ENCODE measurements around the gene ZNF565. TPM values are rescaled to one million over a fixed set of nuclear protein-coding genes. Genes with fewer than 3 reads are reported as not detected.

ZNF565 gene
- total RNA-seq, 4 donors from 2014 or later, result 1.00 to 4.1 (median 4.0) TPM; not detected in 1

GRCh38 chr19:36141039-36141927, 73.2 kb downstream of the ZNF565 start:
- TF ChIP-seq CTCF (IDR thresholded peaks at IDR 0.05) (peak in 2 of 5 experiments; percentile 12 to 16), POLR2A (IDR thresholded peaks at IDR 0.05) (peak; percentile 44), POLR2AphosphoS5 (IDR thresholded peaks at IDR 0.05) (peak; percentile 69 to 80 (median 80)), EP300 (IDR thresholded peaks at IDR 0.05; ENCODE audit: low read depth) (no peak)
- WGBS, 2 donors (ENCODE audit: low coverage in 1 of 2), result 24 to 100% methylated on average over 1 to 38 of the region's 42 CpGs
- in situ Hi-C loops (cut with MboI; ENCODE audit: low pct_ligation_motif_present in 1 of 4, low pct_unique_long_range_greater_than_20kb in 1 of 4, low sequenced_read_pairs in 3 of 4), result no loop called here
- Histone ChIP-seq H3K27me3 (no peaks in the 10 kb centered on the region), H3K4me1 (peaks cover 3 to 27% (median 25%) of the 10 kb centered on the region in 4 donors), H3K9me3 (no peaks in the 10 kb centered on the region), H3K27ac (peak overlapping the region; percentile 96 to 99 (median 98)), H3K36me3 (peaks cover 0 to 33% (median 16%) of the 10 kb centered on the region in 4 donors), H3K4me3 (peak overlapping the region; percentile 74 to 92 (median 80))
- intact Hi-C loops (cut with DNase I; ENCODE audit: low total_unique reads), result no loop called here
- DNase-seq, result peak; percentile 93

GRCh38 chr19:36140304-36141038, 74.0 kb downstream of the ZNF565 start:
- Histone ChIP-seq H3K4me3 (peak overlapping the region; percentile 74 to 92 (median 80)), H3K27ac (peak overlapping the region; percentile 96 to 99 (median 98)), H3K9me3 (no peaks in the 10 kb centered on the region), H3K27me3 (no peaks in the 10 kb centered on the region), H3K4me1 (peaks cover 3 to 31% (median 27%) of the 10 kb centered on the region in 4 donors), H3K36me3 (peaks cover 0 to 26% (median 11%) of the 10 kb centered on the region in 4 donors)
- peak; percentile 53 for DNase-seq
- in situ Hi-C loops (cut with MboI; ENCODE audit: low pct_ligation_motif_present in 1 of 4, low pct_unique_long_range_greater_than_20kb in 1 of 4, low sequenced_read_pairs in 3 of 4), result no loop called here
- intact Hi-C loops (cut with DNase I; ENCODE audit: low total_unique reads), result no loop called here
- no peak for TF ChIP-seq EP300 (IDR thresholded peaks at IDR 0.05; ENCODE audit: low read depth)
- TF ChIP-seq POLR2A (IDR thresholded peaks at IDR 0.05), result no peak
- TF ChIP-seq CTCF (IDR thresholded peaks at IDR 0.05), result no peak
- TF ChIP-seq POLR2AphosphoS5 (IDR thresholded peaks at IDR 0.05), result no peak
- WGBS, 2 donors (ENCODE audit: low coverage in 1 of 2), result 0% methylated on average over 29 of the region's 31 CpGs; no CpG with 5 or more reads in 1 of the 2 donors

- DNase-seq, result peak; percentile 98
- peak within 1 kb of the TSS; percentile 74 to 92 (median 80) for H3K4me3 ChIP-seq
- H3K27me3 ChIP-seq, result no peaks in the 10 kb centered on the region
- in situ Hi-C loops (cut with MboI; ENCODE audit: low pct_ligation_motif_present in 1 of 4, low pct_unique_long_range_greater_than_20kb in 1 of 4, low sequenced_read_pairs in 3 of 4), result no loop called here
- peak within 1 kb of the TSS; percentile 96 to 99 (median 98) for H3K27ac ChIP-seq
- 0% methylated on average over 41 of the region's 75 CpGs; no CpG with 5 or more reads in 1 of the 2 donors for WGBS, 2 donors (ENCODE audit: low coverage in 1 of 2)
- peaks cover 0 to 20% (median 9%) of the 10 kb centered on the region in 4 donors for H3K36me3 ChIP-seq
- TF ChIP-seq POLR2A (IDR thresholded peaks at IDR 0.05) (peak; percentile 99), EP300 (IDR thresholded peaks at IDR 0.05; ENCODE audit: low read depth) (no peak), CTCF (IDR thresholded peaks at IDR 0.05) (peak in 2 of 5 experiments; percentile 28 to 49), POLR2AphosphoS5 (IDR thresholded peaks at IDR 0.05) (peak; percentile 96 to 98 (median 98))
- H3K9me3 ChIP-seq, result no peaks in the 10 kb centered on the region
- H3K4me1 ChIP-seq, result peaks cover 3 to 31% (median 27%) of the 10 kb centered on the region in 4 donors
- intact Hi-C loops (cut with DNase I; ENCODE audit: low total_unique reads), result no loop called here
These were observed 74.8 kb downstream of the ZNF565 start, which contains the start of gene CAPNS1 for GRCh38 chr19:36139473-36140303. Gene CAPNS1 (plus strand): TSS chr19:36140066. CDS start chr19:36141012, 946 bp downstream.

Measured in transverse colon (tissue), 4 donors.